ENCODE data around the gene SEMA4C. TPM values are rescaled to one million over a fixed set of nuclear protein-coding genes. Genes with fewer than 3 reads are reported as not detected.

Gene SEMA4C
- polyA plus RNA-seq, 1 donor from 2014 or later = 0.58 TPM

DNA sequence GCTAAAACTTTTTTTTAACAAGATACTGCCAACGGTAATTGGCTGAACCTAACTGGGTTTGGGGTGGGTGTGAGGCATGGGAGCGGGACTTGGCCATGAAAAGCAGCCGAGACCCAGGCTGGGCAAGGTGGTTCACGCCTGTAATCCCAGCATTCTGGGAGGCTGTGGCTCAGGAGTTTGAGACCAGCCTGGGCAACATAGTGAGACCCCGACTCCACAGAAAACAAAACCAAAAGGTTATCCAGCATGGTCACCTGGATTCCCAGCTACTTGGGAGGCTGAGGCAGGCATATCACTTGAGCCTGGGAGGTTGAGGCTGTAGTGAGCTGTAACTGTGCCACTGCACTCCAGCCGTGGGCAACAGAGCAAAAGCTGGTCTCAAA is 11.0 kb upstream of the SEMA4C start:
- Mint-ChIP-seq H3K9me3 (no peaks in the 10 kb centered on the region), H3K27ac (no peak overlapping the region), H3K4me3 (no peak overlapping the region), H3K27me3 (peaks cover 8% of the 10 kb centered on the region), H3K4me1 (no peaks in the 10 kb centered on the region), H3K36me3 (no peaks in the 10 kb centered on the region)

DNA sequence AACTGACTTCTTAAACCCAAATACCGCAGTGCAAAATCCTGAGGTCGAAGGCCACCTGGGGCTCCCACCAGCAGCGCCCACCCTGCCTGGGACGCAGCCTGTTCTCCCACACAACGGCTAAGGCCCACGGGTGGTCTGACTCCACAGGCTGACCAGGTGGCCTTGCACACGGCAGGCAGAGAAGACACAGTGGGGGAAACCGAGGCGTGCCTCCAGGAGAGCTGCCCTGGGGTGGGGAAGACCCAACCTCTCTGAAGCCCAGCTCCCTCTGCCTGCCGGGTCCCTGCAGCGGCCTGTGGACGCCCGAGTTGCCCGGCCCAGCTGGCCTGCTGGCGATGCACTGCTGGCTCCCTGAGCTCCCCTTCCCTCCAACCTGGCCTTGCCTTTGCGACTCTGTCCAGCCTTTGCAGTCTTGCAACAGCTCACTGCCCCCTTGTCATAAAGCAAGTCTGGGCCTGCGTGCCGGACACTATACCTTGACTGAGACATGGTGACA is 9.7 kb upstream of the SEMA4C start:
- no peak overlapping the region for H3K27ac Mint-ChIP-seq
- H3K9me3 Mint-ChIP-seq = no peaks in the 10 kb centered on the region
- peaks cover under 1 to 3% (median 3%) of the 10 kb centered on the region in 3 donors for H3K4me1 Mint-ChIP-seq
- H3K4me3 Mint-ChIP-seq = no peak overlapping the region
- H3K36me3 Mint-ChIP-seq = no peaks in the 10 kb centered on the region
- peaks cover 8% of the 10 kb centered on the region for H3K27me3 Mint-ChIP-seq

DNA sequence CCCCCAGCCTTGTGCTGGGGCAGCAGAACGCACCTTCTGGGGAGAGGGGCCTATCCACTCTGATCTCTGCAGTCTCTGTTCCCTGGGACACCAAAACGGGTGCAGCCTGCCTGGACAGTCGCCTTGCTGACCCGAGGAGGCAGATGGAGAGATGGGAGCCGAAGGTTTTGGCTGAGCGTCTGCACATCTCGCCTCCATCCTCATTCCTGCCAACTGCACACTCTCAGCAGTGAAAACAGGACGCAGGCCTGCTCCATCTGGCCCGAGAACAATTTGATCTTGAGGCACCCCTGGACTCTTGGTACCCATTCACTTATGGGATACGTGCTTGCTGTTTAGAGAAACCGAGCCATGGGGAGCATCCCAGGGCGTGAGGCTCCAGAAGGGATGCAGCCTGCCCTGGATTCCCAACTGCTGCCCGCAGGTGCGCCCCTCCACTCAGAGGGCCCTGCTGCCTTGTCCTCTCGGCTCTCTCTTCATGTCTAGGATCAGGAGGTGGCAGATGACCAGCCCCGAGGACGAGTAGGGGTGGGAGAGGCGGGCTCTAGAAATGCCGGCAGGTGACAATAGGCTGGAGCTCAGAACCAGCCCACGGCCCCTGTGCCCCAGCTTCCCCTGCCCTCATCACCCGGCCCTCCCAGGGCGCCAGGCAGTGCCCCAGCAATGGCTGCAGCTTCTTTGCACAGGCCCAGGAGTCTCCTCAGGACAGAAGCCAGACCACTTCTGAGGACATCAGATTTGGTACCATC is 9.1 kb upstream of the SEMA4C start:
- Mint-ChIP-seq H3K27ac (no peak overlapping the region), H3K36me3 (no peaks in the 10 kb centered on the region), H3K9me3 (no peaks in the 10 kb centered on the region), H3K4me3 (no peak overlapping the region), H3K4me1 (peaks cover 6 to 9% (median 9%) of the 10 kb centered on the region in 3 donors), H3K27me3 (peaks cover 9% of the 10 kb centered on the region)

DNA sequence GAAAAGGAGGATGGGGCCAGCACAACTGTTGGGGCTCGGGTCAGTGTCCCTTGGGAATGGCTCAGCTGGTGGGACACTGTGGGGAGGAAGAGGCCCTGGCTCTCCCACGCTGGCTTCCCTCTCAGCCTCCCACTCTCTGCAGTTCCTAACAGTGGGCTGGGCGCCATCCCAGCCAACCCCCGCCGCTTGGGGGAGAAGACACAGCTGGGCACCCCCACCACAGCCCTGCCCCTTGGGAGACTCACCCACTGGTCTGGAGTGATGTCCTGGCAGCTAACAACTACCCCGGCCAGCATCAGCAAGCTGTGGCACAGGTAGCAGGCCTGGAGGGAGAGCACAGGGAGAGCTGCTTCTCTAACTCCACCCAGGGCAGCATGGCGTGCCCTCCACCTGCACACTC is 8.3 kb upstream of the SEMA4C start:
- Mint-ChIP-seq H3K4me1 (peaks cover 8 to 13% (median 13%) of the 10 kb centered on the region in 3 donors), H3K27ac (no peak overlapping the region), H3K4me3 (no peak overlapping the region), H3K27me3 (peaks cover 9% of the 10 kb centered on the region), H3K36me3 (no peaks in the 10 kb centered on the region), H3K9me3 (no peaks in the 10 kb centered on the region)

DNA sequence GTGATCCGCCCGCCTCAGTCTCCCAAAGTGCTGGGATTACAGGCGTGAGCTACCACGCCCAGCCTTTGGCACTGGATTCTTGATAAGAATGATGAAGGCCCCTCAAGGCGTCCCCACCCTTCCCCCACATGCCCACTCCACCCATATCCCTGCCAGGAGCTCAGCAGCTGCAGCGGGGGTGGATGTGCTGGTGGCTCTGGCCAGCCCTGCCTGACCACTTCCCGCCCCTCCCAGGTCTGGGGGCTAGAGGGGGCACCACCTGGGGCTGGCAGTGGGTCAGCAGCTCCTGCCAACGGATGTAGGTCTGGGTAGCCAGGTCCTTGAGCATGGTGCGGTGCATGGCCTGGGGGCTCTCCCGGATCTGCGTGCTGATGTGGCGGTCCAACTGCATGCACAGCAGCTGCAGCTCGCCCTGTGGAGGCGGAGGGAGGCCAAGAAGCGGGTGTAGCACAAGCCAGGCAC is 7.8 kb upstream of the SEMA4C start:
- H3K4me1 Mint-ChIP-seq = peaks cover 8 to 14% (median 14%) of the 10 kb centered on the region in 3 donors
- no peaks in the 10 kb centered on the region for H3K36me3 Mint-ChIP-seq
- peaks cover 9% of the 10 kb centered on the region for H3K27me3 Mint-ChIP-seq
- H3K4me3 Mint-ChIP-seq = no peak overlapping the region
- no peaks in the 10 kb centered on the region for H3K9me3 Mint-ChIP-seq
- H3K27ac Mint-ChIP-seq = no peak overlapping the region

DNA sequence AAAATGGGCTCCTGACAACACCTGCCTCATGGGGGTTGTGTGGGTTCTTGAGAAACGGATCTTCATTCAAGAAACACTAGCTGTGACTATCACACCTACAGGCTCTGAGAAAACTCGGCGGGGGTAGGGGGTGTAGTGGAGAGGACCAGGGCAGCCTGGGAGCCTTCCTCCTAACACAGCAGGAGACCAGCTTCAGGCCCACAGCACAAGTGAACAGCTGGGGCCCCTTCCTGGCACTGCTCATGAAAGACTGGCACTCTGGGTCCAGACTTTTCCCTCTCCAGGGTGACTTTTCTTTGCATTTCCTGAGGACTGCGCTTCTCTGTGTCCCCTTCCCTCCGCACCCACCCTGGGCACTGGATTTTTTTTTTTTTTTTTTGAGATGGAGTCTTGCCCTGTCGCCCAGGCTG is 7.2 kb upstream of the SEMA4C start:
- Mint-ChIP-seq H3K9me3 (no peaks in the 10 kb centered on the region), H3K36me3 (no peaks in the 10 kb centered on the region), H3K4me1 (peaks cover 8 to 14% (median 14%) of the 10 kb centered on the region in 3 donors), H3K27me3 (peaks cover 9% of the 10 kb centered on the region), H3K4me3 (no peak overlapping the region), H3K27ac (no peak overlapping the region)

DNA sequence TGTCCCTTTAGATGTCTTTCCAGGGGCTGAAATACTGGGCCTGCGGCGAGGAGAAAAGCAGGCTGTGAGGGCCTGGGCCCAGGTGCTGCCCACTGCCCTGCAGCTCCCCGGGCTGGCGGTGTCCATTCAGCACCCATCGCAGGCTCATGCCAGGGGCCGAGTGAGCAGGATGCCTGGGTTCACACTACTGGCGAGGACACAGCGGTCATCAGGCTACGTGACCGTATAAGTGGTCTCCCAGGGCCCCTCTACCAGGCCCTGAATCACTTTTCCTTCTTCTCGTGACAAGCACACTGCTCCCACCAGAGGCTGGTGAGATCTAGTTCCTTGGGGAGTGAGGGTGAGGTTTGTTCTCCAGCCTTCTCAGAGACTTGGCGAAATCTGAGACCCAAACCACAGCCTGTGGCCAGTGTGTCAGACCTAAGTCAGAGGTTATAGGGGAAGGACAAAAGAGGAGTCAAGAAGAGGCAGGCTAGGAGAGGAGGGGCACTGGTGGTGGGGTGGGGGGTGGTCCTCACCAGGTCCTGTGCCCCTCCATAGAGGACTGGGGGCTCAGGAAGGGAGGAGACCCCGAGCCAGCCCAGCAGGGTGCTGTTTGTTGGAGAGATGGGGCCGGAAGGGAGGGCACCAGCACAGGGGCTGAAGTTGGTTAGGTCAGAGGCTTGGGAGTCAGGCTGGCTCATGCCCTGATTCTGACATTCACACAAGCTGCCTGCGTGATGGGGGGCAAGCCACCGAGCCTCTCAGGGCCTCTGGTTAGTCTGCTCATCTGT is 6.6 kb upstream of the SEMA4C start:
- Mint-ChIP-seq H3K27me3 (peaks cover 9% of the 10 kb centered on the region), H3K4me1 (peaks cover 8 to 14% (median 14%) of the 10 kb centered on the region in 3 donors), H3K9me3 (no peaks in the 10 kb centered on the region), H3K27ac (peak overlapping the region in 1 of 3 donors; percentile 71), H3K36me3 (no peaks in the 10 kb centered on the region), H3K4me3 (no peak overlapping the region)

DNA sequence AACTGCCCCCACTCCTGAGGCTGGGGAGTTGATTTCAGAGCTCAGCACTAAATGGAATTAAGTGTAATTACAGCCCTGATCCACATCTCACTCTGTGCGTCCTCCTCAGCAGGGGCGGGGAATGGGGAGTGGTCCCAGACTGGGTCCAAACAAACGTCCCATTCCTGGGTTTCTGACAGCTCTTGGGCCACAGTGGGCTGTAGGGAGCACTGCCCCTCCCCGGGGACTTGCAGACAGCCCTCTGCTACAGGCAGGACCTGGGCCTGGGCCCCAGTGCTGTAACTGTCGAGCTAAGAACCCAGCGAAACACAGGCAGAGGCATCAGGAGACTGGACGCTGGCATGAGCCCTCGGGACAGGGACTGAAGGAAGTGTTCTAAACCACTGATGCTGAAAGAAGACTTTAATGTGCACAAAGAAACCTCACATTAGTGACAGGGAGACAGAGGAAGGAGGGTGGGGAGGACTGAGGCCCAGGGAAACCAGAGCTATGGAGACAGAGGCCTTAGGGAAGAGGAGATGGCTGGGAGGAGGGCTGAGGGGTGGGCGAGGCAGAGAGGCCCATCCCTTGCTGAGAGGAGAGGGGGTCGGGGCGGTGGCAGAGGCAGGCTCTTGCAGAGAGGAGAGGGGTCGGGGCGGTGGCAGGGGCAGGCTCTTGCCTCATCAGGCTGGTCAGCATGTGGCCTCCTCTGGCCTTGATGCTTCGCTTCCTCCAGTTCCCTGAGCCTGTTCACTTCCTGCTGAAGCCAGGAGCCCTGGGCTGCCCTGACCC is 5.8 kb upstream of the SEMA4C start:
- peaks cover 8 to 17% (median 17%) of the 10 kb centered on the region in 3 donors for H3K4me1 Mint-ChIP-seq

DNA sequence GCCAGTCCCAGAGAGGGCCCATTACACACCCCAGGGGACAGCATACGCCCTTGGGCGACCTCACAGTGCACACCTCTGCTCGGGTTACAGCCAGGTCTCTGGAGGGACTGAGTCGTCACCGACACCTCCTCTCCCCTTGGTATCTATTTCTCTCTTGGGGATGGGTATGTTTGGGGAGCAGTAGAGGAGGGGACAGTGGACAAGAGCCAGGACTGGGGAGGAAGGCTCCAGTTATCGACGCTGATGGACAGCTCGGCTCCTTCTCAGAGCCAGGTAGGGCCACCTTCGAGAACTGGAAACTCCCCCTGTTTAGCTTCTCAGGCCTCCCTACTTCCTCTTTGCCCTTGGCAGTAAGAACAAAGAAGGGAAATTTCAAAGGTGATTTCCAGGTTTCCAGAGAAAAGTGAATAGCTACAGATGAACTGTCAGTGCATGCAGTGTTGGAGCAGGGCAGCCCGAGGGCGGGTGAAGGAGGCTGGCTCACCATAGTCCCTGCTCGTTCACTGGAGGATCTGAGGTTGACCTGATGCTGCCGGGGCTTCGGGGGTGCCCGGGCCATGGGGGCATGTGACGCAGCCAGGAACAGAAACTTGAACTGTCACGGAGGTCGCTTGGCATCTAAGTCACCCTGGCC is 4.4 kb upstream of the SEMA4C start:
- Mint-ChIP-seq H3K4me3 (peak overlapping the region; percentile 68 to 90 (median 76)), H3K36me3 (no peaks in the 10 kb centered on the region), H3K27me3 (peaks cover 12% of the 10 kb centered on the region), H3K27ac (peak overlapping the region; percentile 17 to 88 (median 38)), H3K9me3 (no peaks in the 10 kb centered on the region), H3K4me1 (peaks cover 8 to 20% (median 17%) of the 10 kb centered on the region in 3 donors)

More for the DNA sequence above, 5.8 kb upstream of the SEMA4C start:
- Mint-ChIP-seq H3K27ac (peak overlapping the region in 1 of 3 donors; percentile 17), H3K4me3 (no peak overlapping the region), H3K36me3 (no peaks in the 10 kb centered on the region), H3K27me3 (peaks cover 12% of the 10 kb centered on the region), H3K9me3 (no peaks in the 10 kb centered on the region)

DNA sequence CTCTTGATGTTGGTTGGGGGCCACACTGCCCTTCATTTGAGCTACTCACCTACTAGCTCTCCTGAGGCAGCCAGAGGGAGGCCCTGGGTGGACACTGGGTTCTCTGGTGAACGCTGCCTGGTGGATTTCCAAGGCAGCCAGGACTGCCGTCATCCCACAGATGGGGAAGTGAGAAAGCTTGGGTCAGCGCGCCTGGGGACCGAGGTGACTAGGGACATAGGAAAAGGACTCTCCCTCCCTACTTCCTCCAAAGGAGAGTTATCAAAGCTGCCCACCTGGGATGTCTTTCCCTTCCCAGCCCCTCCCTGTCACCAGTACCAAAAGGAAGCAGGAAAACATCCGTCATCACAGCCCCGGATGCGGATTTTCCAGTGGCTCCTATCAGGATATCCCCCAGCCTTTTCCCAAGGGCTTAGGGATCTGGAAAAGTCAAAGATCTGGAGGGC is 3.8 kb upstream of the SEMA4C start:
- Mint-ChIP-seq H3K36me3 (no peaks in the 10 kb centered on the region), H3K27ac (peak overlapping the region in 2 of 3 donors; percentile 17 to 88)

DNA sequence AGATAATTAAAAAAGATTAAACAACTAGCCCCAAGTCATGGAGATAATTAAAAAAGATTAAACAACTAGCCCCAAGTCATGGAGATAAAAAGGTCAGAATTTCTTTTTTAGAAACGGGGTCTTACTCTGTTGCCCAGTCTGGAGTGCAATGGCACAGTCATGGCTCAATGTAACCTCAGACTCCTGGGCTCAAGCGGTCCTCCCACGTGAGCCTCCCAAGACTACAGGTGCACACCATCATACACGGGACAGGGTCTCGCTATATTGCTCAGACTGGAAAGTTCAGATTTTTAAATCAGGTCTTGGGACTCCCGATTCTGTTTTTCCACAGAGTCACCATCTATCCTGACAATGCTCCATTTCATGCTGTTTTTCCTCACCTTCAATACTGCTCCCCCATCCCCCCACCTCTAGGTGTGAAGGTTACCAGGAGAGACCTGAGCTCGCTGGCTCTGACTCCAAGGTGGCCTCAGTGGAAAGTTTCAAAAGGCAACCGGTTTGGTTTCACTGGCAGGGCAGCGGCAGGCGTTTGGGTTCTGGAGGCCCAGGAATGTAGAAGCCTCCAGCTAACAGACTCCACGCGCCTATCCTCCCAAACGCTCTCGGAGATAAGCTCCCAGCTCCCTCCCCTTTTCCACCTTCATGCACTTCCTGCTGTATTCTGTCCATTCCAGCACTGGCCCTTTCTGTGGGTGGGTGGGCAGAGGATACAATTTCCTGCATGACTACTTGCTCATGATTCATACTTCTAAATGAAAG is 2.9 kb upstream of the SEMA4C start:
- peak overlapping the region in 1 of 4 donors; percentile 34 for H3K4me3 Mint-ChIP-seq
- H3K27ac Mint-ChIP-seq = no peak overlapping the region

More for the DNA sequence above, 3.8 kb upstream of the SEMA4C start:
- Mint-ChIP-seq H3K27me3 (peaks cover 11% of the 10 kb centered on the region), H3K9me3 (no peaks in the 10 kb centered on the region), H3K4me3 (peak overlapping the region in 3 of 4 donors; percentile 58 to 83 (median 68)), H3K4me1 (peaks cover 8 to 20% (median 17%) of the 10 kb centered on the region in 3 donors)

DNA sequence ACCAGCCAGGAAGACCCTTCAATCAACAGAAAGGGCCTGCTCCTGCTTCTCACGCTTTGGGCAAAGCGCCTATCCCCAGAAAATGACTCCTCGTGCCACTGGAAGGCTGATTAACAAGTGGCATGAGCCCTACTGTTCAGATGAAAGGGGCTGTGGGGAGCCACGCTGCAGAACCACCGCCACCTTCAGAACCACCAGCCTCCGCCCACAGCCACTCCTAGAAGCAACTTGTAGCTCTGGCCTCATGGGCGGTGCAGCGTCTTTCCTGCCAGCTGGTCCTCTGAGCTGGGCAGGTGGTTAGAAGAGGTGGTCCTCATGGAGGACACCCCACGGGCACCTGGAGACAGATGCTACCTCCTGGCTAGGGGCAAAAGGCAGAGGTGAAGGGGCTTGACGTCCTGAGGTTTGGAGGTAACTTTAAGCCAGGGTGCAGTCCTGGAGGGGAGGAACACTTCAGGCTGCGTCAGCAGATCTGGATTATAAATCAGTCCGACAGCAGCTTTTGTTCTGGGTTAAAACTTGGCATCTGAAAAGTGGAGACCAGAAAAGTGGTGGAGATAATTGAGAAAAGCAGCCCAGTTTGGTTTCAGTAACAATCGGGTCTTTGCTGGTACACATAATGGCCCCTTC is 861 bp upstream of the SEMA4C start:
- H3K9me3 Mint-ChIP-seq = no peaks in the 10 kb centered on the region
- peaks cover 23% of the 10 kb centered on the region for H3K27me3 Mint-ChIP-seq
- H3K27ac Mint-ChIP-seq = peak overlapping the region in 2 of 3 donors; percentile 27 to 79
- peaks cover 10 to 27% (median 17%) of the 10 kb centered on the region in 3 donors for H3K4me1 Mint-ChIP-seq
- H3K4me3 Mint-ChIP-seq = peak overlapping the region; percentile 30 to 90 (median 74)
- no peaks in the 10 kb centered on the region for H3K36me3 Mint-ChIP-seq

More for the DNA sequence above, 2.9 kb upstream of the SEMA4C start:
- Mint-ChIP-seq H3K27me3 (peaks cover 12% of the 10 kb centered on the region), H3K36me3 (no peaks in the 10 kb centered on the region), H3K9me3 (no peaks in the 10 kb centered on the region), H3K4me1 (peaks cover 8 to 23% (median 17%) of the 10 kb centered on the region in 3 donors)

DNA sequence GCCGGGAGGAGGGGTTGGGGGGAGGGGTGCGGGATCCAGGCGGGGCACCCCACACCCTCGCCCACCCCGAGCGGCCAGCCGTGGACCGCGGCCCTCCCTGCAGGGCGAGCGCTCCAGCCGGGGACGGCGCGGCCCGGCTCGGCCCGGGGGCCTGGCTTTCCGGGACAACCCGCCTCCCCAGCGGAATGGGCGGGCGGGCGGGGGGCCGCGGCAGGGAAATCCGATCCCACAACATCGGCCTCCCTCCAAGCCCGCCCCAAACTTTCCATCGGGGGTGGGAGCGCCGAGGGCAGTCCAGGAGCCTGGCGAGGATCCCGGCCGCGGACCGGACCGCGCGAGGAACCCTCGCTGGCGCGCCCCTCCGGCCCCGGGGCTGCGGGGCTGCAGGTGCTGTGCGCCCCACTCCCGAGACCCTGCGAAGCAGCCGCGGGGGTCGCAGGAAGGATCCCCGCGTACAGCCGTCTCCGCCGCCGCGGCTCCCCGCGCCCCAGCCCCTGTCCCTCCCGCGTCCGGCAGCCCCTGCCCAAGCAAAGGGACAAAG is 529 bp downstream of the SEMA4C start:
- no peaks in the 10 kb centered on the region for H3K9me3 Mint-ChIP-seq
- H3K4me1 Mint-ChIP-seq = peaks cover 8 to 21% (median 12%) of the 10 kb centered on the region in 3 donors
- peaks cover 23% of the 10 kb centered on the region for H3K27me3 Mint-ChIP-seq
- H3K4me3 Mint-ChIP-seq = peak overlapping the region in 1 of 4 donors; percentile 59
- no peaks in the 10 kb centered on the region for H3K36me3 Mint-ChIP-seq
- H3K27ac Mint-ChIP-seq = no peak overlapping the region
